HUES64 (cell line): ENCODE data around the gene HOXB9.

Source experiments
- H3K27ac ChIP-seq: 2 replicates; pipeline ENCODE4 v1.7.0; 2013; ENCODE audit warnings: low read depth, low read length, inconsistent platforms
- H3K27me3 ChIP-seq: 2 replicates; pipeline ENCODE4 v1.6.1; 2013; ENCODE audit warnings: mild to moderate bottlenecking, low read length; ENCODE audit not compliant: insufficient read depth
- H3K36me3 ChIP-seq: 2 replicates; pipeline ENCODE4 v1.6.1; 2013; ENCODE audit warnings: mild to moderate bottlenecking, low read length; ENCODE audit not compliant: insufficient read depth
- H3K4me1 ChIP-seq: 2 replicates; pipeline ENCODE4 v1.6.1; 2013; ENCODE audit warnings: mild to moderate bottlenecking, low read length, moderate library complexity; ENCODE audit not compliant: insufficient read depth
- H3K4me3 ChIP-seq: 2 replicates; pipeline ENCODE4 v1.5.1; 2013; ENCODE audit warnings: mild to moderate bottlenecking, low read length, moderate library complexity
- H3K9ac ChIP-seq: 2 replicates; pipeline ENCODE4 v1.6.1; 2013; ENCODE audit warnings: mild to moderate bottlenecking, low read depth, low read length
- H3K9me3 ChIP-seq: 2 replicates; pipeline ENCODE4 v1.6.1; 2013; ENCODE audit warnings: low read depth, low read length; ENCODE audit not compliant: insufficient read depth
- WGBS: fragments of 150-250, 120-280 bp; methylation state at CpG from one replicate; pipeline ENCODE4 v1.1.7; 2013; ENCODE audit warnings: missing lambda C conversion rate; 5-methylcytosine and 5-hydroxymethylcytosine counted together

HOXB9 gene

GRCh38 chr17:48586355-48587258, 39.6 kb downstream of the HOXB9 start:
- Histone ChIP-seq H3K36me3 (no peaks in the 10 kb centered on the region), H3K4me1 (no peaks in the 10 kb centered on the region; the same call in 1 of the 2 replicates), H3K9me3 (no peaks in the 10 kb centered on the region), H3K9ac (no peak overlapping the region), H3K27me3 (peaks cover 100% of the 10 kb centered on the region), H3K4me3 (no peak overlapping the region), H3K27ac (no peak overlapping the region)
- WGBS: 2% methylated on average over 21 of the region's 34 CpGs

GRCh38 chr17:48584223-48584741, 41.9 kb downstream of the HOXB9 start:
- Histone ChIP-seq H3K27ac (no peak overlapping the region), H3K27me3 (peaks cover 100% of the 10 kb centered on the region), H3K4me1 (no peaks in the 10 kb centered on the region), H3K4me3 (no peak overlapping the region), H3K9me3 (no peaks in the 10 kb centered on the region), H3K36me3 (no peaks in the 10 kb centered on the region), H3K9ac (no peak overlapping the region)
- WGBS: 19% methylated on average over 2 of the region's 2 CpGs

GRCh38 chr17:48583708-48584222, 42.4 kb downstream of the HOXB9 start:
- no peaks in the 10 kb centered on the region for H3K4me1 ChIP-seq
- H3K9me3 ChIP-seq: no peaks in the 10 kb centered on the region
- no peak overlapping the region for H3K27ac ChIP-seq
- H3K9ac ChIP-seq: no peak overlapping the region
- WGBS: no CpG with 5 or more reads among the region's 3 CpGs
- H3K36me3 ChIP-seq: no peaks in the 10 kb centered on the region
- peaks cover 100% of the 10 kb centered on the region for H3K27me3 ChIP-seq
- no peak overlapping the region for H3K4me3 ChIP-seq

GRCh38 chr17:48582750-48583069, 43.4 kb downstream of the HOXB9 start:
- H3K9ac ChIP-seq: no peak overlapping the region
- no peaks in the 10 kb centered on the region for H3K9me3 ChIP-seq
- no peaks in the 10 kb centered on the region for H3K36me3 ChIP-seq
- no peak overlapping the region for H3K27ac ChIP-seq
- H3K27me3 ChIP-seq: peaks cover 100% of the 10 kb centered on the region
- H3K4me1 ChIP-seq: no peaks in the 10 kb centered on the region
- 12% methylated on average over 7 of the region's 7 CpGs for WGBS
- no peak overlapping the region for H3K4me3 ChIP-seq

GRCh38 chr17:48579760-48580554, 46.2 kb downstream of the HOXB9 start:
- WGBS: 2% methylated on average over 24 of the region's 26 CpGs
- H3K27me3 ChIP-seq: peaks cover 100% of the 10 kb centered on the region
- H3K9ac ChIP-seq: no peak overlapping the region
- H3K9me3 ChIP-seq: no peaks in the 10 kb centered on the region
- H3K4me1 ChIP-seq: 0 out of 2 replicates have a peak, but pooled peaks cover 4% of the 10 kb centered on the region
- no peak overlapping the region for H3K4me3 ChIP-seq
- H3K36me3 ChIP-seq: no peaks in the 10 kb centered on the region
- H3K27ac ChIP-seq: no peak overlapping the region

GRCh38 chr17:48579471-48579759, 46.7 kb downstream of the HOXB9 start:
- H3K27me3 ChIP-seq: peaks cover 100% of the 10 kb centered on the region

GRCh38 chr17:48578616-48579470, 47.3 kb downstream of the HOXB9 start:
- 0 out of 2 replicates have a peak, but pooled peaks cover 4% of the 10 kb centered on the region for H3K4me1 ChIP-seq
- WGBS: 3% methylated on average over 42 of the region's 43 CpGs
- H3K9ac ChIP-seq: no peak overlapping the region
- H3K27me3 ChIP-seq: peaks cover 100% of the 10 kb centered on the region
- no peak overlapping the region for H3K27ac ChIP-seq
- H3K4me3 ChIP-seq: 0 out of 2 replicates have a peak overlapping the region, but pooled peaks have one; percentile 29
- H3K36me3 ChIP-seq: no peaks in the 10 kb centered on the region
- H3K9me3 ChIP-seq: no peaks in the 10 kb centered on the region

More at GRCh38 chr17:48579471-48579759, 46.7 kb downstream of the HOXB9 start:
- Histone ChIP-seq H3K4me1 (0 out of 2 replicates have a peak, but pooled peaks cover 4% of the 10 kb centered on the region), H3K27ac (no peak overlapping the region), H3K9me3 (no peaks in the 10 kb centered on the region), H3K9ac (no peak overlapping the region), H3K4me3 (no peak overlapping the region), H3K36me3 (no peaks in the 10 kb centered on the region)
- WGBS: 0% methylated on average over 3 of the region's 7 CpGs

- WGBS: under 1% methylated on average over 58 of the region's 58 CpGs
- Histone ChIP-seq H3K4me1 (0 out of 2 replicates have a peak, but pooled peaks cover 4% of the 10 kb centered on the region), H3K27me3 (peaks cover 100% of the 10 kb centered on the region), H3K4me3 (peak within 1 kb of the TSS; percentile 49), H3K9ac (no peak within 1 kb of the TSS), H3K36me3 (no peaks in the 10 kb centered on the region), H3K9me3 (no peaks in the 10 kb centered on the region), H3K27ac (no peak within 1 kb of the TSS)
Observed at GRCh38 chr17:48577946-48578615, 48.1 kb downstream of the HOXB9 start, which contains the start of gene HOXB4. Gene HOXB4, minus strand, starts transcription at chr17:48578350. Its CDS starts 31 bp downstream, at chr17:48578319.

- Histone ChIP-seq H3K36me3 (no peaks in the 10 kb centered on the region), H3K27ac (no peak overlapping the region), H3K4me1 (0 out of 2 replicates have a peak, but pooled peaks cover 4% of the 10 kb centered on the region), H3K4me3 (no peak overlapping the region), H3K27me3 (peaks cover 100% of the 10 kb centered on the region), H3K9me3 (no peaks in the 10 kb centered on the region), H3K9ac (no peak overlapping the region)
- under 1% methylated on average over 18 of the region's 19 CpGs for WGBS
Observed at GRCh38 chr17:48577330-48577945, 48.7 kb downstream of the HOXB9 start.
